Glutamatergic neuron (in vitro differentiated cells): Measurements from ENCODE around the gene CHST4. TPM values are rescaled to one million over a fixed set of nuclear protein-coding genes. Genes with fewer than 3 reads are reported as not detected.

Source experiments
- DNase-seq: peaks from one replicate; pipeline ENCODE4 v3.0.0; 2022
- H3K27ac Mint-ChIP-seq: one replicate; pipeline ENCODE4 v1.8.0; 2020; ENCODE audit warnings: mild to moderate bottlenecking, mixed read lengths, inconsistent platforms; ENCODE audit not compliant: unreplicated experiment
- H3K27me3 Mint-ChIP-seq: one replicate; pipeline ENCODE4 v1.8.0; 2020; ENCODE audit warnings: mild to moderate bottlenecking, moderate library complexity, mixed read lengths, inconsistent platforms; ENCODE audit not compliant: unreplicated experiment
- H3K36me3 Mint-ChIP-seq: one replicate; pipeline ENCODE4 v1.8.0; 2020; ENCODE audit warnings: mild to moderate bottlenecking, mixed read lengths, inconsistent platforms; ENCODE audit not compliant: unreplicated experiment
- H3K4me1 Mint-ChIP-seq: one replicate; pipeline ENCODE4 v1.8.0; 2020; ENCODE audit warnings: mild to moderate bottlenecking, low read depth, mixed read lengths, inconsistent platforms; ENCODE audit not compliant: unreplicated experiment
- H3K4me3 Mint-ChIP-seq: one replicate; pipeline ENCODE4 v1.8.0; 2020; ENCODE audit warnings: mild to moderate bottlenecking, mixed read lengths, inconsistent platforms; ENCODE audit not compliant: unreplicated experiment
- H3K9me3 Mint-ChIP-seq: one replicate; pipeline ENCODE4 v1.8.0; 2020; ENCODE audit warnings: mild to moderate bottlenecking, moderate library complexity, mixed read lengths, inconsistent platforms; ENCODE audit not compliant: unreplicated experiment
- total RNA-seq: library from RNA; stranded (reverse); fragmentation: NEBNext Ultra II Directional; extraction: Animal tissue kit (Norgen Biotek cat#: 25700); gene quantifications from one replicate; pipeline ENCODE4 v1.2.1, GENCODE V29; 2021; ENCODE audit not compliant: unreplicated experiment
- TF ChIP-seq, protein P1 (sequence below): fragments of 200-600 bp; sonication (generic); IDR thresholded peaks from one replicate; pipeline ENCODE4 v1.5.0; 2021; ENCODE audit not compliant: partially characterized antibody, unreplicated experiment

The CHST4 gene
- total RNA-seq, 1 donor from 2014 or later: not detected

DNA sequence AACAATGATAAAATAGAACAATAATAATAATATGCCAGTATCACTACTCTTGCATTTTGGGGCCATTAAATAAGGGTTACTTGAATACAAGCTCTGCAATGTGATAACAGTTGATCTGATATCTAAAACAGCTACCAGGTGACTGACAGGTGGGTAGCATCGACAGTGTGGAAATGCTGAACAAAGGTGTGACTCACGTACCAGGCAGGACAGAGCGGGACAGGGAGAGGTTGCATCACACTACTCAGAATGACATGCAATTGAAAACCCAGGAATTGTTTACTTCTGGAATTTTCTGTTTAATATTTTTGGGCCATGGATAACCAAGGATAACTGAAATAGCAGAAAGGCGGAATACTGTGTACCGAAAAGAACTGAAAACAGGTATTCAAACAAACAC, 21.3 kb upstream of the CHST4 start:
- Mint-ChIP-seq H3K4me3 (no peak overlapping the region), H3K4me1 (no peaks in the 10 kb centered on the region), H3K27me3 (peaks cover 2% of the 10 kb centered on the region), H3K27ac (no peak overlapping the region), H3K9me3 (peaks cover 2% of the 10 kb centered on the region), H3K36me3 (no peaks in the 10 kb centered on the region)
- TF ChIP-seq, protein P1, sequence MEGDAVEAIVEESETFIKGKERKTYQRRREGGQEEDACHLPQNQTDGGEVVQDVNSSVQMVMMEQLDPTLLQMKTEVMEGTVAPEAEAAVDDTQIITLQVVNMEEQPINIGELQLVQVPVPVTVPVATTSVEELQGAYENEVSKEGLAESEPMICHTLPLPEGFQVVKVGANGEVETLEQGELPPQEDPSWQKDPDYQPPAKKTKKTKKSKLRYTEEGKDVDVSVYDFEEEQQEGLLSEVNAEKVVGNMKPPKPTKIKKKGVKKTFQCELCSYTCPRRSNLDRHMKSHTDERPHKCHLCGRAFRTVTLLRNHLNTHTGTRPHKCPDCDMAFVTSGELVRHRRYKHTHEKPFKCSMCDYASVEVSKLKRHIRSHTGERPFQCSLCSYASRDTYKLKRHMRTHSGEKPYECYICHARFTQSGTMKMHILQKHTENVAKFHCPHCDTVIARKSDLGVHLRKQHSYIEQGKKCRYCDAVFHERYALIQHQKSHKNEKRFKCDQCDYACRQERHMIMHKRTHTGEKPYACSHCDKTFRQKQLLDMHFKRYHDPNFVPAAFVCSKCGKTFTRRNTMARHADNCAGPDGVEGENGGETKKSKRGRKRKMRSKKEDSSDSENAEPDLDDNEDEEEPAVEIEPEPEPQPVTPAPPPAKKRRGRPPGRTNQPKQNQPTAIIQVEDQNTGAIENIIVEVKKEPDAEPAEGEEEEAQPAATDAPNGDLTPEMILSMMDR: no peak
- DNase-seq: no peak

DNA sequence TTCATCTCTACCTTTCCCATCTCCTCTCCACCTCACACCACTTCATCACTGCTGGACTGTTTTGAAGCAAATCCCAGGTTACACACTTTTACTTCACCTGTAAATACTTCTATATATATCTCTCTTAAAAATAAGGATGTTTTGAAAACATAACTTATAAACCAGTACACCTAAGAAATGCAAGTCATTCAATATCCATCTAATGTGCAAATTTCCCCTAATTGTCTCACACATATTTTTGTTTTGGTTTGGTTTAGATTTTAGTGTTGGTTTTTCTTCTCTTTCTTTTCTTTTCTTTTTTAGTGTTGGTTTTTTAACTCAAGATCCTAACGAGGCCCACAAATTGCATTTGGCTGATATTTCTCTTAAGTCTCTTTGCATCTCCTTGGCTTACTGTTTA, 19.2 kb upstream of the CHST4 start:
- H3K9me3 Mint-ChIP-seq: peaks cover 2% of the 10 kb centered on the region
- TF ChIP-seq, protein P1: no peak
- H3K27ac Mint-ChIP-seq: no peak overlapping the region
- H3K4me3 Mint-ChIP-seq: no peak overlapping the region
- no peaks in the 10 kb centered on the region for H3K4me1 Mint-ChIP-seq
- peaks cover 2% of the 10 kb centered on the region for H3K27me3 Mint-ChIP-seq
- DNase-seq: no peak
- no peaks in the 10 kb centered on the region for H3K36me3 Mint-ChIP-seq

DNA sequence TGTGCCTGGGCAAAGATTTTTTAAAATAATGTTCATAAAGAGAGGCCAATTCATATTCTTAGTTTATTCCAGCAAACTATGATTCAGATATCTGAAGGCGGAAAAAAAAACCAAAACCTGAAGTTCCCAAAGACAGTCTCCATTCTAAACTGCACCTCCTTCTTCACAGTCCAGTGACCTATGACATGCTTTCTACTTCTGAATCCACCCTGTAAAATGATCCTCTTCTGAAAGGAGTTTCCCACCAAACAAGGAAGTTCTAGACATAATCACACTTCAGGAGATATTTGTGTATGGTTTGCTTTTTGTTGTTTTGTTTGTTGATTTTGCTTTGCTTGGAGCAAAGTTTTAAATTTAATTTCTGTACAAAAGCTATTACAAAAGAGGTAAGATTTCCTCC, 12.9 kb upstream of the CHST4 start:
- TF ChIP-seq, protein P1: no peak
- peaks cover 4% of the 10 kb centered on the region for H3K9me3 Mint-ChIP-seq

DNA sequence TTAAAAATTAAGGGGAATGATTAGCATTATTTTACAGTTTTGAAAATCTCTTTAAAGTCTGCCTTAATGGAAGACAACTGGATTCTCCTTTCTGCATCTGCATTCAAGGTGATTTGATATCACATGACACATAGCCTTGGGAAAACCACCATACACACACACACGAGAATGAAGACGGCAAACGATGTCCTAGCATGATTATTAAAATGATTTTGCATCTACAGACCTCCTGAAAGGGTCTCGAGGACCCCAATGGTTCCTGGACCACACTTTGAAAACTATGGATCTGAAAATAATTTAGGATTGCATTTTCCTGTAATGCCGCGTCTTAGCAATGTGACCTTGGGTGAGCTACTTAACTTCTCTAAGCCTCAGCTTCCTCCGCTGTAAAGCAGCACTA, 11.8 kb upstream of the CHST4 start:
- Mint-ChIP-seq H3K9me3 (peaks cover 3% of the 10 kb centered on the region), H3K36me3 (no peaks in the 10 kb centered on the region), H3K27ac (no peak overlapping the region), H3K4me1 (no peaks in the 10 kb centered on the region), H3K4me3 (no peak overlapping the region), H3K27me3 (no peaks in the 10 kb centered on the region)
- TF ChIP-seq, protein P1: no peak
- DNase-seq: no peak

More for the DNA sequence above, 12.9 kb upstream of the CHST4 start:
- peaks cover 2% of the 10 kb centered on the region for H3K27me3 Mint-ChIP-seq
- H3K4me1 Mint-ChIP-seq: no peaks in the 10 kb centered on the region
- H3K36me3 Mint-ChIP-seq: no peaks in the 10 kb centered on the region
- H3K4me3 Mint-ChIP-seq: no peak overlapping the region
- no peak overlapping the region for H3K27ac Mint-ChIP-seq
- DNase-seq: no peak

DNA sequence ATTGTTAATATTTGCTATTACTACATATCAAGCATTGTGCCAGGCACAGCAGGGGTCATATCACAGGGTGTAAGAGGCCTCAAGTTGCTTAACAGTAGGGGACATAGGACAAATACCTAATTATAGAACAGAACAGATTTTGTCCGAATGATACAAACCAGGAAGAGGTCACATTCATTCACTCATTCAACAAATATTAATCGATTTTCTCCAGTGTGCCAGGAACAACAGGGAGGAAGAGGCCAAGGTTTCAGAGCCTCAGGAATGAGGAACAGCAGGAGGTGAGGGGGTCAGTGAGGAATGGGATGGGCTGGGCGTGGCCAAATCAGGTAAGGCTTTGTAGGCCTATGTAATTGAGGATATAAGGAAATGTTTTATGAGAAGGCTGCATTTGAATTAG, 11.2 kb upstream of the CHST4 start:
- Mint-ChIP-seq H3K4me3 (no peak overlapping the region), H3K36me3 (no peaks in the 10 kb centered on the region), H3K27ac (no peak overlapping the region), H3K27me3 (no peaks in the 10 kb centered on the region), H3K4me1 (no peaks in the 10 kb centered on the region), H3K9me3 (peaks cover 2% of the 10 kb centered on the region)
- DNase-seq: no peak
- TF ChIP-seq, protein P1: no peak
